Adrenal gland (tissue), 12 donors: ENCODE measurements around the gene CLCNKB. TPM values are rescaled to one million over a fixed set of nuclear protein-coding genes. Genes with fewer than 3 reads are reported as not detected.
"Not testable (repeated sequence)": the region's sequence is repeated elsewhere in the genome, so short reads cannot be mapped to it uniquely, and the experiment has no call there.

ENCODE experiments used
- DNase-seq, 7 donors: peaks; one replicate each; pipeline ENCODE4 v3.0.0-alpha.2; 2019 to 2020
- H3K27ac ChIP-seq, 5 donors: fragments of 200-600 bp; sonication (generic) in 4 of 5; 1 replicate in 3 of 5; 2 replicates in 2 of 5; pipeline versions ENCODE4 v1.5.1 to v1.8.0; 2016 to 2020; ENCODE audit warnings: mild to moderate bottlenecking in 1 of 5
- H3K27me3 ChIP-seq: fragments of 200-600 bp; 2 replicates; pipeline ENCODE4 v1.8.0; 2021
- H3K36me3 ChIP-seq, 2 donors: fragments of 200-600 bp; replicated peaks in 1 of 2; 1 replicate in 1 of 2; 2 replicates in 1 of 2; pipeline versions ENCODE4 v1.5.1 to v1.8.0; 2018 to 2022
- H3K4me1 ChIP-seq, 2 donors: fragments of 200-600 bp; replicated peaks in 1 of 2; 1 replicate in 1 of 2; 2 replicates in 1 of 2; pipeline versions ENCODE4 v1.5.1 to v1.8.0; 2018 to 2021
- H3K4me3 ChIP-seq, 4 donors: fragments of 200-600 bp; sonication (generic) in 3 of 4; one replicate each; pipeline ENCODE4 v1.5.1; 2016 to 2018
- H3K9me3 ChIP-seq, 3 donors: fragments of 200-600 bp; sonication (generic) in 1 of 3; replicated peaks in 1 of 3; 1 replicate in 2 of 3; 2 replicates in 1 of 3; pipeline versions ENCODE4 v1.5.1 to v1.8.0; 2016 to 2021
- POLR2A ChIP-seq, 2 donors: fragments of 450-650 bp; IDR thresholded peaks; one replicate each; pipeline ENCODE4 v1.6.1; 2017; ENCODE audit warnings: antibody characterized with exemption in 2 of 2, mild to moderate bottlenecking in 2 of 2, moderate library complexity in 1 of 2
- whole genome bisulfite sequencing, 4 donors: extraction: QIAGEN DNeasy Blood & Tissue Kit in 2 of 4; methylation state at CpG; one replicate each; pipeline versions ENCODE4 v1.1.5 to v1.1.7; 2013 to 2017; 5-methylcytosine and 5-hydroxymethylcytosine counted together
- intact Hi-C, 2 donors: fragments of 100-400 bp; cut with DNase I; formaldehyde crosslinking; loops; one replicate each; pipeline versions ENCODE4 v1.14.1 to v1.15.0; 2022 to 2023
- polyA plus RNA-seq, 3 donors: library from polyadenylated mRNA; stranded (reverse); fragments of 200-250 nt in 2 of 3; fragments of 350-450 nt in 1 of 3; fragmentation: Illumina TruSeq in 1 of 3; extraction: RNeasy Lipid Tissue Mini Kit (QIAGEN cat#74804) in 1 of 3; gene quantifications; one replicate each; pipeline ENCODE4 v1.2.3, GENCODE V29; 2013 to 2014
- total RNA-seq, 9 donors: library from RNA; depleted of rRNA in 4 of 9; stranded (reverse); fragments of >200 nt in 4 of 9; fragments of 120-200 nt in 1 of 9; fragmentation: NEBNext Ultra II Directional in 1 of 9; extraction: Animal tissue kit (Norgen Biotek cat#: 25700) in 1 of 9; gene quantifications; one replicate each; pipeline versions ENCODE4 v1.1.0 to v1.2.4, GENCODE V29; 2013 to 2023
- TF ChIP-seq, protein P1 (sequence below), 6 experiments: fragments of 450-650 bp in 4 of 6; fragments of 200-600 bp in 2 of 6; sonication (generic) in 1 of 6; IDR thresholded peaks; 1 replicate in 5 of 6; 2 replicates in 1 of 6; pipeline versions ENCODE4 v1.5.1 to v1.8.0; 2016 to 2021; ENCODE audit warnings: antibody characterized with exemption in 6 of 6, mild to moderate bottlenecking in 2 of 6, moderate library complexity in 1 of 6
- donor health status: healthy with polysubstance abuse.
- donor health status: Bipolar disorder and iron deficiency.
- donor health status: DM: yes; HTN: yes; CAD: no.
- donor health status: DM: no; HTN: no; CAD: no.
- donor health status: DM: no; HTN: no; CAD: no.
- donor health status: DM: yes; HTN: yes; CAD: no.

Gene CLCNKB
- total and polyA plus RNA-seq, 12 donors: 0.67 to 9.9 (median 2.6) TPM

DNA sequence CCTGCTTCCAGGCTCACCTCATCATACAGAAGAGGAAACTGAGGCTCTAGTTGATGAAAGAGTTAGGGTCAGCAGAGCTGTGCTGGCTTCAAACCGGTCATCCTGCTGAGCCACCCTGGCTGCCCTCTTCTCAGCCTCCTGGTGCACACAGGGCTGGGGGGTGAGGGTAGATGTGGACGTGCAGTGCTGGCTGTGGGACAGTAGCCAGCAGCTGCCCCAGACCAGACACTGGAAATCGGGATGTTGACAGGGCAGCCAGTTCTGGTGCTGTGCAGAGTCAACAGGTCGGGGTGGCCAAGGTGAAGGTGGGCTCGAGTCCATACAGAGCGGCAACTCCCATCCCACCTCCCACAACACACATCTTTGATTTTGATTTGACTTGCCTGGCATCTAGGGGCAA is 23.3 kb upstream of the CLCNKB start:
- intact Hi-C loops: no loop called here
- no peak for TF ChIP-seq POLR2A (IDR thresholded peaks at IDR 0.05)
- TF ChIP-seq, protein P1, sequence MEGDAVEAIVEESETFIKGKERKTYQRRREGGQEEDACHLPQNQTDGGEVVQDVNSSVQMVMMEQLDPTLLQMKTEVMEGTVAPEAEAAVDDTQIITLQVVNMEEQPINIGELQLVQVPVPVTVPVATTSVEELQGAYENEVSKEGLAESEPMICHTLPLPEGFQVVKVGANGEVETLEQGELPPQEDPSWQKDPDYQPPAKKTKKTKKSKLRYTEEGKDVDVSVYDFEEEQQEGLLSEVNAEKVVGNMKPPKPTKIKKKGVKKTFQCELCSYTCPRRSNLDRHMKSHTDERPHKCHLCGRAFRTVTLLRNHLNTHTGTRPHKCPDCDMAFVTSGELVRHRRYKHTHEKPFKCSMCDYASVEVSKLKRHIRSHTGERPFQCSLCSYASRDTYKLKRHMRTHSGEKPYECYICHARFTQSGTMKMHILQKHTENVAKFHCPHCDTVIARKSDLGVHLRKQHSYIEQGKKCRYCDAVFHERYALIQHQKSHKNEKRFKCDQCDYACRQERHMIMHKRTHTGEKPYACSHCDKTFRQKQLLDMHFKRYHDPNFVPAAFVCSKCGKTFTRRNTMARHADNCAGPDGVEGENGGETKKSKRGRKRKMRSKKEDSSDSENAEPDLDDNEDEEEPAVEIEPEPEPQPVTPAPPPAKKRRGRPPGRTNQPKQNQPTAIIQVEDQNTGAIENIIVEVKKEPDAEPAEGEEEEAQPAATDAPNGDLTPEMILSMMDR (IDR thresholded peaks at IDR 0.05): no peak
- Histone ChIP-seq H3K27ac (peak overlapping the region in 4 of 5 donors; percentile 9 to 97 (median 80)), H3K4me1 (peaks cover 60 to 64% of the 10 kb centered on the region in 2 donors), H3K4me3 (no peak overlapping the region), H3K9me3 (no peaks in the 10 kb centered on the region), H3K36me3 (no peaks in the 10 kb centered on the region), H3K27me3 (no peaks in the 10 kb centered on the region)
- DNase-seq: peak in 1 of 7 donors; percentile 38
- WGBS, 4 donors: 52 to 90% (median 62%) methylated on average over 2 to 6 of the region's 6 CpGs

DNA sequence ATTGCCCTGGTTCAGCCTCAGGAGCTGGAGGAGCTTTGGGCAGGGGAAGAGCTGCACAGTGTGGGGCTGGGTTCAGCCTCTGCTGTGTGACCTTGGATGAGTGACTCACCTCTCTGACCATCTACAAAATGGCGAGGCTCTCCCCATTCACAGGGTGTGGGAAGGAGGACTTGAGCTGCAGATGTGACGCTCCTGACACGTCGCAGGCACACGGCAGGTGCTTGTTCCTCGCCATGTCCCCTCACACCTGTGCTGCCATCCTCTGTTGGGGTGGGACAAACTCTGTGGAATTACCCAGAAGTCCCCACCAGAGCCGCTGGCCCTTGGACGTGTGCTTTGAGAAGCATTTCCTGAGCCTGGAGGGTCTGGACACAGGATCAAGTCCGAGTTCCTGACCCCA is 22.7 kb upstream of the CLCNKB start:
- Histone ChIP-seq H3K4me1 (peaks cover 54 to 58% of the 10 kb centered on the region in 2 donors), H3K27ac (peak overlapping the region in 3 of 5 donors; percentile 37 to 97 (median 91))
- H3K9me3 ChIP-seq, DNase-seq, H3K27me3 ChIP-seq, H3K36me3 ChIP-seq, intact Hi-C loops, H3K4me3 ChIP-seq: not testable (repeated sequence)
- TF ChIP-seq POLR2A (IDR thresholded peaks at IDR 0.05): peak in 1 of 2 donors; percentile 19
- 46 to 66% (median 52%) methylated on average over 2 to 9 of the region's 9 CpGs for WGBS, 4 donors

DNA sequence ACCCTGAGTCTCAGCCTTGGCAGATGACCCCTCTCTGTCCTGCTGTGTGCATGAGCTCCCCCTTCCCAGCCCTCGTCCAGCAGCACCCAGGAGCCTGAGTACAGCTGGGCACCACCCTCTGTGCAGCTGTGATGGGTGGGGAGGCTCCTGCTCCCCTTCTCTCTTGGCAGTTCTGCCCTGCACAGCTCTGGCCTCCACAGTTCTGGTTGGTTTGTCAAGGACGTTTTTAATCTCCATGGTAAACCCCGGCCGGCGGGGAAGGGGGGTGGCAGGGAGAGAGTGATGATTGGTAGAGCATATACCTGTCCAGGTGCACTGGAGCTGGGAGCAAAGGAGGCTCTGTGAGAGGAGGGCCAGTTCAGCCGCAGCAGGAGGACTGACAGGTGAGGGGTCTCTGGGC is 21.9 kb upstream of the CLCNKB start, which contains the start of gene CLCNKA:
Gene CLCNKA, plus strand, starts transcription at position 356 of the 400 bp plus-strand sequence. CDS start 584 bp downstream, outside the sequence.
- DNase-seq: peak in 5 of 7 donors; percentile 46 to 69 (median 57)
- H3K4me1 ChIP-seq: peaks cover 49 to 51% of the 10 kb centered on the region in 2 donors
- TF ChIP-seq, protein P1 (IDR thresholded peaks at IDR 0.05): no peak
- TF ChIP-seq POLR2A (IDR thresholded peaks at IDR 0.05): peak in 1 of 2 donors; percentile 45
- 36 to 49% (median 41%) methylated on average over 6 of the region's 6 CpGs for WGBS, 4 donors
- H3K27ac ChIP-seq: peak within 1 kb of the TSS in 3 of 5 donors; percentile 37 to 91 (median 66)
- no peaks in the 10 kb centered on the region for H3K9me3 ChIP-seq
- no peaks in the 10 kb centered on the region for H3K36me3 ChIP-seq
- H3K4me3 ChIP-seq: no peak within 1 kb of the TSS
- H3K27me3 ChIP-seq: no peaks in the 10 kb centered on the region
- intact Hi-C loops: no loop called here

DNA sequence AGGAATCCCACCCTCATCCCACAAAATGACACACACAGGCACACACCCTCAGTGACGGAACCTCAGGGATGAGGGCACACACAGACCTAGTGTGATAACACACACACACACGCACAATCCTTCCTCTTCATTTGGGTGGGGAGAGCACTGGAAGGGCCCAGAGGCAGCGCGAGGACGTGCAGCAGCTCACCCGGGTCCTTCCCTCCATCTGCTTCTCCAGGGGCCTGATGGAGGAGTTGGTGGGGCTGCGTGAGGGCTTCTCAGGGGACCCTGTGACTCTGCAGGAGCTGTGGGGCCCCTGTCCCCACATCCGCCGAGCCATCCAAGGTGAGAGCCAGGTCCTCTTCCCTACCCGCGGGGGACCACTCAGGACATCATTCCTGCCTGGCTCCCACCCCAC is 21.2 kb upstream of the CLCNKB start:
- intact Hi-C loops: no loop called here
- no peaks in the 10 kb centered on the region for H3K9me3 ChIP-seq
- 83 to 89% (median 84%) methylated on average over 10 to 11 of the region's 11 CpGs for WGBS, 4 donors
- no peak overlapping the region for H3K4me3 ChIP-seq
- TF ChIP-seq, protein P1 (IDR thresholded peaks at IDR 0.05): no peak
- TF ChIP-seq POLR2A (IDR thresholded peaks at IDR 0.05): no peak
- H3K27ac ChIP-seq: no peak overlapping the region
- DNase-seq: no peak
- no peaks in the 10 kb centered on the region for H3K27me3 ChIP-seq
- peaks cover 47 to 50% of the 10 kb centered on the region in 2 donors for H3K4me1 ChIP-seq
- H3K36me3 ChIP-seq: no peaks in the 10 kb centered on the region

DNA sequence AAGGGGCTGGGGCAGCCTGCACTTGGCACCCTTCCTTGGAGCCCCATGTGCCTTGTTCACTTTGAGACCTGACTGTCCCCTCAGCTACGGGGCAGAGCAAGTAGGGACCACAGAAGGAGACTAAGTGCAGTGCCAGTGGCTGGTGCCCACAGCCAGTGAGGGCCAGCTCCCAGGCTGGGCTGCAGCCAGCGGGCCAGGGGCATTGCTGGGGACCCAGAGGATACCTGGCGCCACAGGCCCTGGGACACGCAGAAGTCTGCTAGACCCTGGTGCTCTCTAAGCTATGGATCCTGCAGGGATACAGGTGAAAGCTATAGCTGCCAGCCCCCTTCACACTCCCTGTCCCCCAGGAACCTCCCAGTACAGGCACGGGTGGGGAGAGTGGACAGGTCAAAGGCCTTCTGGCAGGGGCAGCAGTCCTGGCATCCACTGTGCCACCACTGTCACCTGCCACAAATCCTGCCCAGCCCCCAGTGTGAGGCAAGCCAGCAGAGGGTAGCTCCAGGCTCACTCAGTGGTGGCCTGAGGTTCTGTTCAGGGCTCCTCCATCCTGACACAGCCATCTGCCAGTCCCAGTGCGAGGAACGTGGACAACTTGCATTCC is 20.4 kb upstream of the CLCNKB start:
- DNase-seq: no peak
- Histone ChIP-seq H3K27ac (no peak overlapping the region), H3K4me1 (peaks cover 42 to 45% of the 10 kb centered on the region in 2 donors), H3K9me3 (no peaks in the 10 kb centered on the region), H3K4me3 (no peak overlapping the region), H3K36me3 (no peaks in the 10 kb centered on the region), H3K27me3 (no peaks in the 10 kb centered on the region)
- intact Hi-C loops: no loop called here
- 82 to 92% (median 89%) methylated on average over 2 to 7 of the region's 7 CpGs for WGBS, 4 donors
- no peak for TF ChIP-seq POLR2A (IDR thresholded peaks at IDR 0.05)
- TF ChIP-seq, protein P1 (IDR thresholded peaks at IDR 0.05): no peak

DNA sequence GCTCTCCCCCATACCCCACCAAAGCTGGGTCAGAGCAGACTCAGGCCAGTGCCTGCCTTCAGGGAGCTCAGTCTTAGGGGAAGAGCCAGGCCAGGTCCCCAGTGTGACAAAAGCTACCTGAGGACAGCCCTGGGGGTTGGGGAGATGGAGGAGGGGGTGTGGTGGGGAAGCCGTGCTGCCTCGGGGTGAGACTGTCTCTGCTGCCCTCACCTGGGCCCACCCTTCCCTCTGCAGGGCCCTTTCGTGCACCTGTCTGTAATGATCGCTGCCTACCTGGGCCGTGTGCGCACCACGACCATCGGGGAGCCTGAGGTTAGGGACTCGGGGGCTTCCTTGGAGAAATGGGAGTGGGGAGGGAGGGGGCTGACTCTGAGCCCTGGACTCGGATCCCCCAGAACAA is 17.3 kb upstream of the CLCNKB start:
- intact Hi-C loops, H3K9me3 ChIP-seq, H3K27me3 ChIP-seq, H3K4me3 ChIP-seq, DNase-seq, H3K36me3 ChIP-seq, H3K27ac ChIP-seq: not testable (repeated sequence)
- peaks cover 13% of the 10 kb centered on the region in 2 donors for H3K4me1 ChIP-seq
- 55 to 59% methylated on average over 8 to 9 of the region's 10 CpGs; no CpG with 5 or more reads in 2 of the 4 donors for WGBS, 4 donors
